OCI-LY3 (cell line): ENCODE measurements around the gene RTP1.

Experiments used
- H2AFZ ChIP-seq: fragments of 200-600, 300-600 bp; shearing (Covaris generic); 2 replicates; pipeline ENCODE4 v1.6.0; 2014; ENCODE audit warnings: antibody characterized with exemption, low read depth, low read length
- H3K27ac ChIP-seq: fragments of 200-600, 300-600 bp; sonication (generic); 2 replicates; pipeline ENCODE4 v1.5.1; 2014; ENCODE audit warnings: mild to moderate bottlenecking, low read length, moderate library complexity, mixed read lengths
- H3K27me3 ChIP-seq: fragments of 200-600, 300-600 bp; sonication (generic); 2 replicates; pipeline ENCODE4 v1.6.1; 2014; ENCODE audit warnings: low read depth, low read length, mixed read lengths
- H3K36me3 ChIP-seq: fragments of 200-600, 300-600 bp; sonication (generic); replicated peaks from 2 replicates; pipeline ENCODE3; 2014; ENCODE audit warnings: low read depth, low read length, mixed read lengths
- H3K4me1 ChIP-seq: fragments of 300-600, 200-600 bp; sonication (generic); 2 replicates; pipeline ENCODE4 v1.6.1; 2014; ENCODE audit warnings: low read length, mixed read lengths
- H3K4me2 ChIP-seq: fragments of 200-600, 300-600 bp; sonication (generic); 2 replicates; pipeline ENCODE4 v1.6.1; 2014; ENCODE audit warnings: low read length, mixed read lengths
- H3K4me3 ChIP-seq: fragments of 300-600, 200-600 bp; sonication (generic); 2 replicates; pipeline ENCODE4 v1.5.1; 2014; ENCODE audit warnings: antibody characterized with exemption, mild to moderate bottlenecking, low read length, moderate library complexity
- H3K79me2 ChIP-seq: fragments of 300-600, 200-600 bp; shearing (Covaris generic); 2 replicates; pipeline ENCODE4 v1.6.1; 2014; ENCODE audit warnings: mild to moderate bottlenecking, low read length, mixed read lengths
- H3K9ac ChIP-seq: fragments of 300-600, 200-600 bp; shearing (Covaris generic); 2 replicates; pipeline ENCODE4 v1.6.0; 2014; ENCODE audit warnings: mild to moderate bottlenecking, low read length, moderate library complexity
- H3K9me3 ChIP-seq: fragments of 200-600, 300-600 bp; shearing (Covaris generic); 2 replicates; pipeline ENCODE4 v1.6.1; 2014; ENCODE audit warnings: low read length, mixed read lengths; ENCODE audit not compliant: insufficient read depth
- H4K20me1 ChIP-seq: fragments of 200-600, 300-600 bp; sonication (generic); 2 replicates; pipeline ENCODE4 v1.6.1; 2016; ENCODE audit warnings: low read length, mixed read lengths; ENCODE audit not compliant: insufficient read depth
- CTCF ChIP-seq: fragments of 200-600, 300-600 bp; sonication (generic); IDR thresholded peaks from 2 replicates; pipeline ENCODE4 v1.5.1; 2014; ENCODE audit warnings: antibody characterized with exemption, low read length, low read depth
- EZH2phosphoT487 ChIP-seq: fragments of 200-600 bp; shearing (Covaris generic); IDR thresholded peaks from 2 replicates; pipeline ENCODE4 v1.6.1; 2018; ENCODE audit warnings: antibody characterized with exemption, mixed run types, low read depth

RTP1 gene

DNA sequence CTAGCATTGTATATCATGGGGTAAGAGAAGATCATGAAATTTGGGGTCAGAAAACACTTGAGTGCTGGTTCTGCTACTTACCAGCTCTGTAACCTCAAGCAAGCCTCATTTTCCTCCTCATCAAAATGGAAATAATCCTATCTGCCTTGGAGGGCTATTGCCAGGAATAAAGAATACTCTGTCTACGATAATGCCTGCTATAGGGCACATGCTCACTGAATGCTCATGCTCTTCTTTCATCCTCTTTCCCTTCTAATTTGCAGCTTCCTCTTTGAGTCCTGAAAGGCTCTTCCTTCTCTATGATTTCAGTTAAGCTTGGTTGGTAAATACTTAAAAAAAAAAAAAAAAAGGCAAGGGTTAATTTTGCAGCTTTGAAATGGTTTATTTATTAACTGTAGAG lies 12.8 kb downstream of the RTP1 start:
- Histone ChIP-seq H3K9ac (no peak overlapping the region), H2AFZ (no peak overlapping the region), H3K4me2 (no peak overlapping the region), H3K36me3 (no peaks in the 10 kb centered on the region), H3K4me3 (no peak overlapping the region), H3K9me3 (no peaks in the 10 kb centered on the region), H3K4me1 (0 out of 2 replicates have a peak, but pooled peaks cover 7% of the 10 kb centered on the region), H3K27ac (no peak overlapping the region), H4K20me1 (no peaks in the 10 kb centered on the region), H3K27me3 (no peaks in the 10 kb centered on the region), H3K79me2 (no peaks in the 10 kb centered on the region)
- TF ChIP-seq CTCF (no peak), EZH2phosphoT487 (no peak)

GRCh38 chr3:187210545-187211327 lies 13.4 kb downstream of the RTP1 start:
- no peaks in the 10 kb centered on the region for H3K79me2 ChIP-seq
- no peak overlapping the region for H3K4me2 ChIP-seq
- no peak overlapping the region for H2AFZ ChIP-seq
- H3K4me1 ChIP-seq: 0 out of 2 replicates have a peak, but pooled peaks cover 2% of the 10 kb centered on the region
- no peak overlapping the region for H3K9ac ChIP-seq
- H3K27ac ChIP-seq: no peak overlapping the region
- no peaks in the 10 kb centered on the region for H4K20me1 ChIP-seq
- H3K4me3 ChIP-seq: no peak overlapping the region
- TF ChIP-seq EZH2phosphoT487: no peak
- TF ChIP-seq CTCF: no peak
- no peaks in the 10 kb centered on the region for H3K36me3 ChIP-seq
- no peaks in the 10 kb centered on the region for H3K9me3 ChIP-seq
- H3K27me3 ChIP-seq: no peaks in the 10 kb centered on the region; the same call in 1 of the 2 replicates

DNA sequence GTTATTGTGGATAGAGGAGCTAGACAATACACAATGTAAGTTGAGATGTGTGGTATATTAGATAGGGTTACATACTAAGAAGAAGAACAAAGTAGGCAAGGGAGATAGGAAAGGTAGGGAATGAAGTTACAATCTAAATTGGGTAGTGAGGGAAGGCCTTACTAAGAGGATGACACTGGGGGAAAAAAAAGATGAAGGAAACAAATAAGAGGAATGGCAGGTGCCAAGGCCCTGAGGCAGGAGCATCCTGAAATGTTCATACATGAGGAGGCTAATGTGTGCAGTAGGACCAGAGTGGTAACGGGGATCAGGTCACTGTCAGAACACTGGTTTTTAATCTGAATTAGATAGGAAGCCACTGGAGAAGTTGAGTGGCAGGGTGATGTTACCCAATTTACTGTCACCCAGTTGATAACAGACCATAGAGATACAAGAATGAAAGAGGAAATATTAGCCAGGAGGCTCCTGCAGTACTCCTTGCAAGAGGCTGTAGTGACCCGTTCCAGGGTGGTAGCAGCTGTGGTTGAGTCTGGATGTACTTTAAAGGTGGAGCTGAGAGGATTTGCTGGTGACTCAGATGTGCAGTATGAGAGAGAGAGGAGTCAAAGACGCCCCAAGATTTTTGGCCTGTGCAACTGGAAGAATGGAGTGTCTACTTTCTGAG lies 14.4 kb downstream of the RTP1 start:
- Histone ChIP-seq H3K9me3 (no peaks in the 10 kb centered on the region), H3K4me3 (no peak overlapping the region), H3K27ac (no peak overlapping the region), H3K36me3 (no peaks in the 10 kb centered on the region), H3K27me3 (no peaks in the 10 kb centered on the region; the same call in 1 of the 2 replicates), H3K9ac (no peak overlapping the region), H3K79me2 (no peaks in the 10 kb centered on the region), H4K20me1 (no peaks in the 10 kb centered on the region), H3K4me1 (no peaks in the 10 kb centered on the region), H2AFZ (no peak overlapping the region), H3K4me2 (no peak overlapping the region)
- TF ChIP-seq EZH2phosphoT487: no peak
- TF ChIP-seq CTCF: no peak

DNA sequence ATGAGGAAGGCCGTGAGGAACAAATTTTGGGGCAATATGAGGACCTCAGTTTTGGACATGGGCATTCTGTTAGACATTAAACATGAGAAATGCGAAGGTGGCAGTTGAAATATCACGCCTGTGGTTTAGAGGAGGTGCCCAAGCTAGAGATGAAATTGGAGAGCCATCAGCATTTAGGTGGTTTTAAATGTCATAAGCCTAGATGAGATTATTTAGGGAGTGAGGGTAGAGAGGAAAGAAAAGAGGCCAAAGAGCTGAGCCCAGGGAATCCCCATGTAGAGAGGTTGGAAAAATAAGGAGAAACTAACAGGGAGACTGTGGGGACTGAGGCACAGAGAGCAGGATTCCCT lies 14.9 kb downstream of the RTP1 start:
- no peak overlapping the region for H3K4me3 ChIP-seq
- no peaks in the 10 kb centered on the region for H4K20me1 ChIP-seq
- H2AFZ ChIP-seq: no peak overlapping the region
- no peak for TF ChIP-seq CTCF
- no peak for TF ChIP-seq EZH2phosphoT487
- no peak overlapping the region for H3K9ac ChIP-seq
- H3K9me3 ChIP-seq: no peaks in the 10 kb centered on the region
- H3K27ac ChIP-seq: no peak overlapping the region
- H3K4me1 ChIP-seq: no peaks in the 10 kb centered on the region
- H3K27me3 ChIP-seq: no peaks in the 10 kb centered on the region; the same call in 1 of the 2 replicates
- no peaks in the 10 kb centered on the region for H3K36me3 ChIP-seq
- no peaks in the 10 kb centered on the region for H3K79me2 ChIP-seq
- H3K4me2 ChIP-seq: no peak overlapping the region
